Adrenal gland (tissue), 5 donors: ENCODE data around the gene DNAJB14.

Source experiments
- POLR2A ChIP-seq, 2 donors: fragments of 450-650 bp; IDR thresholded peaks; one replicate each; pipeline ENCODE4 v1.6.1; 2017; ENCODE audit warnings: antibody characterized with exemption in 2 of 2, mild to moderate bottlenecking in 2 of 2, moderate library complexity in 1 of 2
- TF ChIP-seq, protein P1 (sequence below), 6 experiments: fragments of 450-650 bp in 4 of 6; fragments of 200-600 bp in 2 of 6; sonication (generic) in 1 of 6; IDR thresholded peaks; 1 replicate in 5 of 6; 2 replicates in 1 of 6; pipeline versions ENCODE4 v1.5.1 to v1.8.0; 2016 to 2021; ENCODE audit warnings: antibody characterized with exemption in 6 of 6, mild to moderate bottlenecking in 2 of 6, moderate library complexity in 1 of 6
- donor health status: DM: no; HTN: no; CAD: no.

GRCh38 chr4:99856166-99856565 lies 90.3 kb downstream of the DNAJB14 start:
- TF ChIP-seq, protein P1, sequence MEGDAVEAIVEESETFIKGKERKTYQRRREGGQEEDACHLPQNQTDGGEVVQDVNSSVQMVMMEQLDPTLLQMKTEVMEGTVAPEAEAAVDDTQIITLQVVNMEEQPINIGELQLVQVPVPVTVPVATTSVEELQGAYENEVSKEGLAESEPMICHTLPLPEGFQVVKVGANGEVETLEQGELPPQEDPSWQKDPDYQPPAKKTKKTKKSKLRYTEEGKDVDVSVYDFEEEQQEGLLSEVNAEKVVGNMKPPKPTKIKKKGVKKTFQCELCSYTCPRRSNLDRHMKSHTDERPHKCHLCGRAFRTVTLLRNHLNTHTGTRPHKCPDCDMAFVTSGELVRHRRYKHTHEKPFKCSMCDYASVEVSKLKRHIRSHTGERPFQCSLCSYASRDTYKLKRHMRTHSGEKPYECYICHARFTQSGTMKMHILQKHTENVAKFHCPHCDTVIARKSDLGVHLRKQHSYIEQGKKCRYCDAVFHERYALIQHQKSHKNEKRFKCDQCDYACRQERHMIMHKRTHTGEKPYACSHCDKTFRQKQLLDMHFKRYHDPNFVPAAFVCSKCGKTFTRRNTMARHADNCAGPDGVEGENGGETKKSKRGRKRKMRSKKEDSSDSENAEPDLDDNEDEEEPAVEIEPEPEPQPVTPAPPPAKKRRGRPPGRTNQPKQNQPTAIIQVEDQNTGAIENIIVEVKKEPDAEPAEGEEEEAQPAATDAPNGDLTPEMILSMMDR (IDR thresholded peaks at IDR 0.05), result no peak
- TF ChIP-seq POLR2A (IDR thresholded peaks at IDR 0.05), result no peak
